K562 (cell line): ENCODE results near the gene CNTN4. TPM values are rescaled to one million over a fixed set of nuclear protein-coding genes. Genes with fewer than 3 reads are reported as not detected.

Experiments
- ATAC-seq: fragments of 200-7000 bp; cut with Tn5 transposase; 3 replicates; pipeline ENCODE4 v1.9.1; 2020; ENCODE audit warnings: moderate library complexity
- BruUV-seq: library from RNA; stranded (reverse); fragments of 400-500 nt; replicated peaks from 2 replicates; lab custom pipeline; 2021; lab: Mats Ljungman, UMichigan
- CTCF ChIA-PET: fragments of 300-600 bp; formaldehyde crosslinking; extraction: SDS; loops from one replicate; lab custom pipeline; 2021; ENCODE audit warnings: low intra/inter-chr PET ratio; lab: Yijun Ruan, JAX
- POLR2A ChIA-PET: fragments of 300-600, 350-650 bp; sonication (Branson Sonifier 250); formaldehyde crosslinking; extraction: SDS; loops from one replicate; lab custom pipeline; 2021; ENCODE audit warnings: antibody characterized with exemption, inconsistent platforms; lab: Yijun Ruan, JAX
- DNase-seq, 4 experiments: peaks; one replicate each; pipeline versions ENCODE4 v3.0.0 to v3.0.0-alpha.2; 2011 to 2018; ENCODE audit warnings: low spot score in 3 of 4, mixed read lengths in 3 of 4; ENCODE audit errors: extremely low read depth in 1 of 4
- FAIRE-seq: peaks from 2 replicates; lab custom pipeline; 2011; peaks lifted over from hg19 to GRCh38; lab: Jason Lieb, UNC
- H2AFZ ChIP-seq: 2 replicates; pipeline ENCODE4 v1.6.0; 2011; ENCODE audit warnings: low read depth, low read length, control low read depth, inconsistent platforms
- H3K27ac ChIP-seq: fragments of 200-600 bp; 3 replicates; pipeline ENCODE4 v1.8.0; 2011; ENCODE audit warnings: low read depth, mild to moderate bottlenecking, control low read depth, inconsistent platforms, low read length, moderate library complexity, mixed read lengths; ENCODE audit errors: extremely low read depth
- H3K27me3 ChIP-seq, 2 experiments: fragments of 300-600 bp in 1 of 2; 2 replicates in 1 of 2; 3 replicates in 1 of 2; pipeline versions ENCODE4 v1.6.0 to v1.8.0; 2011; ENCODE audit warnings: inconsistent platforms in 2 of 2, low read length in 2 of 2, mild to moderate bottlenecking in 1 of 2, mixed read lengths in 1 of 2, moderate library complexity in 1 of 2; ENCODE audit not compliant: control insufficient read depth in 2 of 2, insufficient read depth in 2 of 2
- H3K36me3 ChIP-seq: fragments of 300-600 bp; 3 replicates; pipeline ENCODE4 v1.8.0; 2011; ENCODE audit warnings: mild to moderate bottlenecking, low read length, inconsistent platforms; ENCODE audit not compliant: control insufficient read depth, insufficient read depth
- H3K4me1 ChIP-seq, 2 experiments: fragments of 200-600 bp in 1 of 2; replicated peaks in 1 of 2; 2 replicates in 1 of 2; 3 replicates in 1 of 2; pipeline versions ENCODE4 v1.5.1 to v1.8.0; 2011; ENCODE audit warnings: inconsistent platforms in 2 of 2, low read length in 2 of 2, mild to moderate bottlenecking in 1 of 2, mixed read lengths in 1 of 2, moderate library complexity in 1 of 2; ENCODE audit not compliant: control insufficient read depth in 2 of 2, insufficient read depth in 2 of 2
- H3K4me2 ChIP-seq: 2 replicates; pipeline ENCODE4 v1.6.1; 2011; ENCODE audit warnings: low read length, control low read depth, inconsistent platforms, mixed read lengths; ENCODE audit not compliant: insufficient read depth
- H3K4me3 ChIP-seq: fragments of 200-600 bp; sonication (generic), shearing (Covaris generic); 2 replicates; pipeline ENCODE4 v1.5.1; 2016; ENCODE audit warnings: control low read depth, inconsistent platforms
- H3K79me2 ChIP-seq: fragments of 200-600 bp; 3 replicates; pipeline ENCODE4 v1.8.0; 2011; ENCODE audit warnings: low read length, inconsistent platforms; ENCODE audit not compliant: control insufficient read depth, insufficient read depth
- H3K9ac ChIP-seq, 2 experiments: 2 replicates each; pipeline versions ENCODE4 v1.6.0 to v1.6.1; 2011; ENCODE audit warnings: low read depth in 2 of 2, low read length in 2 of 2, control low read depth in 1 of 2, inconsistent platforms in 1 of 2, mild to moderate bottlenecking in 1 of 2, mixed read lengths in 1 of 2; ENCODE audit not compliant: insufficient read depth in 1 of 2
- H3K9me1 ChIP-seq: one replicate; pipeline ENCODE4 v1.6.0; 2011; ENCODE audit warnings: inconsistent platforms, mild to moderate bottlenecking, low read length, moderate library complexity; ENCODE audit not compliant: control insufficient read depth, insufficient read depth
- H3K9me3 ChIP-seq: replicated peaks from 2 replicates; pipeline ENCODE4 v1.5.1; 2011; ENCODE audit warnings: low read depth, low read length, inconsistent platforms; ENCODE audit not compliant: control insufficient read depth, insufficient read depth
- H4K20me1 ChIP-seq: replicated peaks from 2 replicates; pipeline ENCODE4 v1.6.1; 2011; ENCODE audit warnings: low read length, inconsistent platforms, mixed read lengths; ENCODE audit not compliant: control insufficient read depth, insufficient read depth
- C11orf30 ChIP-seq: fragments of 450-650 bp; IDR thresholded peaks from 2 replicates; pipeline ENCODE4 v1.6.1; 2016; ENCODE audit warnings: low read depth, mild to moderate bottlenecking
- EP300 ChIP-seq: IDR thresholded peaks from 2 replicates; pipeline ENCODE4 v1.6.1; 2012; ENCODE audit warnings: low read length, improper control_type of control experiment
- EP400 ChIP-seq: fragments of 450-650 bp; IDR thresholded peaks from 2 replicates; pipeline ENCODE4 v1.6.1; 2017; ENCODE audit warnings: antibody characterized with exemption, mild to moderate bottlenecking, moderate library complexity
- MAFF ChIP-seq: IDR thresholded peaks from 2 replicates; pipeline ENCODE4 v1.6.1; 2012; ENCODE audit warnings: low read length, improper control_type of control experiment
- NR2C2 ChIP-seq, 2 experiments: fragments of 200-800 bp in 1 of 2; sonication (Bioruptor generic) in 1 of 2; sonication (generic) in 1 of 2; formaldehyde crosslinking in 1 of 2; IDR thresholded peaks; 2 replicates each; pipeline versions ENCODE4 v1.6.1 to v1.8.0; 2016 to 2022; ENCODE audit warnings: mild to moderate bottlenecking in 1 of 2, missing compliant biosample characterization in 1 of 2, missing genetic modification characterization in 1 of 2, missing genetic modification reagents in 1 of 2
- PTBP1 ChIP-seq: fragments of 200-400 bp; formaldehyde crosslinking; IDR thresholded peaks from 2 replicates; pipeline ENCODE4 v1.6.1; 2017; ENCODE audit warnings: low read depth, low read length
- SOX6 ChIP-seq: fragments of 450-650 bp; IDR thresholded peaks from 2 replicates; pipeline ENCODE4 v1.6.1; 2014; ENCODE audit warnings: mild to moderate bottlenecking
- SRSF7 ChIP-seq: fragments of 200-400 bp; formaldehyde crosslinking; optimal IDR thresholded peaks from 2 replicates; pipeline ENCODE3; 2017; ENCODE audit warnings: mild to moderate bottlenecking, low read depth, low read length
- TCF3 ChIP-seq: sonication (generic); formaldehyde crosslinking; IDR thresholded peaks from 2 replicates; pipeline ENCODE4 v1.4.0; 2020; ENCODE audit warnings: mild to moderate bottlenecking, missing genetic modification reagents
- TRIM28 ChIP-seq: fragments of 450-650 bp; IDR thresholded peaks from 2 replicates; pipeline ENCODE4 v1.6.1; 2017
- ZFX ChIP-seq: sonication (generic); formaldehyde crosslinking; IDR thresholded peaks from 2 replicates; pipeline ENCODE4 v1.8.0; 2022; ENCODE audit warnings: mild to moderate bottlenecking, missing genetic modification reagents, moderate library complexity
- ZNF311 ChIP-seq: fragments of 250-450 bp; sonication (Bioruptor Pico); IDR thresholded peaks from 2 replicates; pipeline ENCODE4 v1.4.0; 2020; ENCODE audit warnings: mild to moderate bottlenecking, moderate library complexity
- ZNF589 ChIP-seq: fragments of 200-800 bp; sonication (Bioruptor generic); IDR thresholded peaks from 2 replicates; pipeline ENCODE4 v1.6.1; 2016; ENCODE audit warnings: low read depth, missing genetic modification characterization, missing compliant biosample characterization
- WGBS: fragments of 100-300 bp; shearing (Covaris generic); methylation state at CpG from one replicate; pipeline ENCODE4 v1.1.6; 2016; ENCODE audit warnings: low coverage, mixed read lengths; ENCODE audit not compliant: insufficient coverage; ENCODE audit errors: missing lambda C conversion rate; 5-methylcytosine and 5-hydroxymethylcytosine counted together
- in situ Hi-C: fragments of 300-500 bp; cut with MboI; formaldehyde crosslinking; loops from 4 replicates; pipeline ENCODE4 v1.15.0; 2018; ENCODE audit warnings: inconsistent platforms, mixed read lengths
- intact Hi-C: fragments of 100-400 bp; cut with micrococcal nuclease; formaldehyde crosslinking; loops from 2 replicates; pipeline ENCODE4 v1.14.2; 2022
- polyA plus RNA-seq, 8 experiments: library from polyadenylated mRNA; depleted of rRNA in 4 of 8; stranded (reverse) in 5 of 8; unstranded in 3 of 8; fragments of >200 nt; fragmentation: Nextera tagmentation in 2 of 8; fragmentation: Illumina TruSeq in 1 of 8; extraction: Ambion mirVana in 2 of 8; extraction: Trizol in 1 of 8; gene quantifications; 2 replicates each; pipeline versions ENCODE4 v1.2.1 to v1.2.3, GENCODE V29; 2011 to 2014; ENCODE audit warnings: inconsistent platforms in 1 of 8, missing spikeins in 1 of 8
- total RNA-seq, 7 experiments: library from RNA; depleted of rRNA in 6 of 7; stranded (reverse); fragments of >200 nt in 6 of 7; fragmentation: Illumina TruSeq in 2 of 7; extraction: Trizol in 2 of 7; gene quantifications; 2 replicates each; pipeline versions ENCODE4 v1.2.1 to v1.2.3, GENCODE V29; 2011 to 2021; ENCODE audit warnings: low replicate concordance in 1 of 7
- TF ChIP-seq, protein P1 (sequence below): sonication (generic); formaldehyde crosslinking; IDR thresholded peaks from 2 replicates; pipeline ENCODE4 v1.8.0; 2022; ENCODE audit warnings: mild to moderate bottlenecking, missing genetic modification reagents
- TF ChIP-seq, protein P2 (sequence below), 2 experiments: fragments of 450-650 bp; formaldehyde crosslinking in 1 of 2; IDR thresholded peaks; 2 replicates each; pipeline versions ENCODE4 v1.4.0 to v1.6.1; 2014 to 2020; ENCODE audit warnings: mild to moderate bottlenecking in 2 of 2, borderline replicate concordance in 1 of 2, low read depth in 1 of 2

Gene CNTN4
- total and polyA plus RNA-seq, 9 of the 15 experiments (the other 6 are each of a cell fraction or from before 2014, with no cell fraction given): not detected

DNA sequence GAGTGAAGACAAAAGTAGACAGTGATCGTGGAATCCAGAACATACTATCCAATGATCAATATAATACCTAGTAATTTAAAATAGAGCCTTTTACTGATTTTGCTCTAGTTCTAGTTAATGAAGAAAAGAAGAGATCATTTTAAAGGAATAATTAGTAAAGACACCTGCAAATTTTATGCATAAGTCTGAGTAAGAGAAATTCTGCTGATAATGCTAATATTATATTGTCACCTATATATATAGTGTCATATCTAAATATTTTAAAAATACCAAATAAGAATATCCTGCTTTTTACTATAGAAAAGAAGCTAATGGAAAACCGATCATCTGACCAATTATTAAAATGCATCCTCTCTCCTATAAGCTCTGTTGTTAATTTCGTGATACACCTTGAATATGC, 152.1 kb downstream of the CNTN4 start:
- FAIRE-seq (no peak), DNase-seq (no peak), ATAC-seq (no peak)
- POLR2A ChIA-PET: no interaction called here
- H3K27ac ChIP-seq: no peak overlapping the region
- H3K4me3 ChIP-seq: no peak overlapping the region
- intact Hi-C loops: no loop called here
- no peaks in the 10 kb centered on the region for H4K20me1 ChIP-seq
- H3K9me3 ChIP-seq: no peaks in the 10 kb centered on the region
- CTCF ChIA-PET: no interaction called here
- H2AFZ ChIP-seq: no peak overlapping the region
- H3K27me3 ChIP-seq: no peaks in the 10 kb centered on the region
- WGBS: 0% methylated on average over 3 of the region's 3 CpGs
- no TSS peak for BruUV-seq
- H3K36me3 ChIP-seq: no peaks in the 10 kb centered on the region
- H3K4me2 ChIP-seq: no peak overlapping the region
- in situ Hi-C loops: no loop called here
- H3K9me1 ChIP-seq: no peaks in the 10 kb centered on the region
- no peaks in the 10 kb centered on the region for H3K4me1 ChIP-seq
- H3K9ac ChIP-seq: no peak overlapping the region
- no peaks in the 10 kb centered on the region for H3K79me2 ChIP-seq
- no peak for TF ChIP-seq PTBP1
- TF ChIP-seq TRIM28: no peak
- TF ChIP-seq ZNF589: no peak
- TF ChIP-seq ZFX (CRISPR knock-in tag): no peak
- no peak for TF ChIP-seq NR2C2 (CRISPR knock-in tag; IDR thresholded peaks at IDR 0.05)
- no peak for TF ChIP-seq NR2C2 (tag; IDR thresholded peaks at IDR 0.05)
- TF ChIP-seq SOX6: no peak
- TF ChIP-seq C11orf30: peak; percentile 32; the same call in 1 of the 2 replicates
- no peak for TF ChIP-seq ZNF311 (CRISPR knock-in tag)
- TF ChIP-seq EP300: no peak
- no peak for TF ChIP-seq EP400
- TF ChIP-seq TCF3 (CRISPR knock-in tag): no peak
- TF ChIP-seq, protein P1, sequence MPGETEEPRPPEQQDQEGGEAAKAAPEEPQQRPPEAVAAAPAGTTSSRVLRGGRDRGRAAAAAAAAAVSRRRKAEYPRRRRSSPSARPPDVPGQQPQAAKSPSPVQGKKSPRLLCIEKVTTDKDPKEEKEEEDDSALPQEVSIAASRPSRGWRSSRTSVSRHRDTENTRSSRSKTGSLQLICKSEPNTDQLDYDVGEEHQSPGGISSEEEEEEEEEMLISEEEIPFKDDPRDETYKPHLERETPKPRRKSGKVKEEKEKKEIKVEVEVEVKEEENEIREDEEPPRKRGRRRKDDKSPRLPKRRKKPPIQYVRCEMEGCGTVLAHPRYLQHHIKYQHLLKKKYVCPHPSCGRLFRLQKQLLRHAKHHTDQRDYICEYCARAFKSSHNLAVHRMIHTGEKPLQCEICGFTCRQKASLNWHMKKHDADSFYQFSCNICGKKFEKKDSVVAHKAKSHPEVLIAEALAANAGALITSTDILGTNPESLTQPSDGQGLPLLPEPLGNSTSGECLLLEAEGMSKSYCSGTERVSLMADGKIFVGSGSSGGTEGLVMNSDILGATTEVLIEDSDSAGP (CRISPR knock-in tag): no peak
- no peak for TF ChIP-seq SRSF7
- TF ChIP-seq, protein P2, sequence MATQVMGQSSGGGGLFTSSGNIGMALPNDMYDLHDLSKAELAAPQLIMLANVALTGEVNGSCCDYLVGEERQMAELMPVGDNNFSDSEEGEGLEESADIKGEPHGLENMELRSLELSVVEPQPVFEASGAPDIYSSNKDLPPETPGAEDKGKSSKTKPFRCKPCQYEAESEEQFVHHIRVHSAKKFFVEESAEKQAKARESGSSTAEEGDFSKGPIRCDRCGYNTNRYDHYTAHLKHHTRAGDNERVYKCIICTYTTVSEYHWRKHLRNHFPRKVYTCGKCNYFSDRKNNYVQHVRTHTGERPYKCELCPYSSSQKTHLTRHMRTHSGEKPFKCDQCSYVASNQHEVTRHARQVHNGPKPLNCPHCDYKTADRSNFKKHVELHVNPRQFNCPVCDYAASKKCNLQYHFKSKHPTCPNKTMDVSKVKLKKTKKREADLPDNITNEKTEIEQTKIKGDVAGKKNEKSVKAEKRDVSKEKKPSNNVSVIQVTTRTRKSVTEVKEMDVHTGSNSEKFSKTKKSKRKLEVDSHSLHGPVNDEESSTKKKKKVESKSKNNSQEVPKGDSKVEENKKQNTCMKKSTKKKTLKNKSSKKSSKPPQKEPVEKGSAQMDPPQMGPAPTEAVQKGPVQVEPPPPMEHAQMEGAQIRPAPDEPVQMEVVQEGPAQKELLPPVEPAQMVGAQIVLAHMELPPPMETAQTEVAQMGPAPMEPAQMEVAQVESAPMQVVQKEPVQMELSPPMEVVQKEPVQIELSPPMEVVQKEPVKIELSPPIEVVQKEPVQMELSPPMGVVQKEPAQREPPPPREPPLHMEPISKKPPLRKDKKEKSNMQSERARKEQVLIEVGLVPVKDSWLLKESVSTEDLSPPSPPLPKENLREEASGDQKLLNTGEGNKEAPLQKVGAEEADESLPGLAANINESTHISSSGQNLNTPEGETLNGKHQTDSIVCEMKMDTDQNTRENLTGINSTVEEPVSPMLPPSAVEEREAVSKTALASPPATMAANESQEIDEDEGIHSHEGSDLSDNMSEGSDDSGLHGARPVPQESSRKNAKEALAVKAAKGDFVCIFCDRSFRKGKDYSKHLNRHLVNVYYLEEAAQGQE (IDR thresholded peaks at IDR 0.05; ENCODE audit: borderline replicate concordance): no peak
- TF ChIP-seq, protein P2 (CRISPR knock-in tag; IDR thresholded peaks at IDR 0.05; ENCODE audit: low read depth): no peak
- TF ChIP-seq MAFF: peak; percentile 21; the same call in 1 of the 2 replicates
